ENCODE measurements around the gene SPRY4.

GRCh38 chr5:142320851-142321560, 3.8 kb downstream of the SPRY4 start:
- TF ChIP-seq POLR2AphosphoS5 (IDR thresholded peaks at IDR 0.05; ENCODE audit: borderline replicate concordance, low read depth, low read length) = no peak
- no peak for TF ChIP-seq EZH2 (IDR thresholded peaks at IDR 0.05)

Measured in SK-N-MC (cell line).